Femur (tissue), 1 donor: ENCODE measurements around the gene COQ10B.

Experiments
- DNase-seq: peaks from one replicate; pipeline ENCODE4 v3.0.0-alpha.2; 2017

COQ10B gene

GRCh38 chr2:197502685-197503084, 49.3 kb downstream of the COQ10B start:
- DNase-seq = no peak

- DNase-seq = no peak
Measured at GRCh38 chr2:197504000-197504399, 50.6 kb downstream of the COQ10B start.

GRCh38 chr2:197504512-197504911, 51.2 kb downstream of the COQ10B start:
- DNase-seq = no peak

- no peak for DNase-seq
Measured at GRCh38 chr2:197506658-197507057, 53.3 kb downstream of the COQ10B start.

GRCh38 chr2:197513915-197514314, 60.6 kb downstream of the COQ10B start:
- no peak for DNase-seq

- DNase-seq = no peak
Measured at GRCh38 chr2:197514754-197515153, 61.4 kb downstream of the COQ10B start.

- DNase-seq = no peak
Measured at GRCh38 chr2:197515315-197515738, 62.0 kb downstream of the COQ10B start.

GRCh38 chr2:197515739-197516392, 62.5 kb downstream of the COQ10B start, which contains the start of gene MOB4:
Gene MOB4, plus strand, starts transcription at chr2:197516066. Its CDS starts 21 bp downstream, at chr2:197516087.
- DNase-seq = peak; percentile 98

GRCh38 chr2:197516393-197516761, 63.0 kb downstream of the COQ10B start:
- DNase-seq = no peak

- no peak for DNase-seq
Measured at GRCh38 chr2:197517150-197517549, 63.8 kb downstream of the COQ10B start.
